H4 (cell line): Measurements from ENCODE around the gene SEC24C. TPM values are rescaled to one million over a fixed set of nuclear protein-coding genes. Genes with fewer than 3 reads are reported as not detected.
A peak's percentile ranks its signal among the peaks of the same experiment; 100 is the strongest.
"Not testable (repeated sequence)": the region's sequence is repeated elsewhere in the genome, so short reads cannot be mapped to it uniquely, and the experiment has no call there.

ENCODE experiments used
- DNase-seq: peaks from one replicate; pipeline ENCODE4 v3.0.0-alpha.2; 2015; ENCODE audit warnings: low spot score
- total RNA-seq: library from RNA; depleted of rRNA; stranded (reverse); fragments of >200 nt; shearing (Covaris generic); gene quantifications from 2 replicates; pipeline ENCODE4 v1.2.3, GENCODE V29; 2014

Gene SEC24C
- total RNA-seq, 1 experiment from 2014 or later, result 56.8 TPM

- peak; percentile 70 for DNase-seq
Observed at GRCh38 chr10:73772281-73773151, 28.3 kb downstream of the SEC24C start.

GRCh38 chr10:73773152-73773879 lies 29.1 kb downstream of the SEC24C start:
- no peak for DNase-seq

GRCh38 chr10:73774637-73775036 lies 30.5 kb downstream of the SEC24C start:
- DNase-seq, result no peak

- DNase-seq, result no peak
Observed at GRCh38 chr10:73779018-73779417, 34.8 kb downstream of the SEC24C start.

- no peak for DNase-seq
Observed at GRCh38 chr10:73779539-73780197, 35.5 kb downstream of the SEC24C start.

- no peak for DNase-seq
Observed at GRCh38 chr10:73780301-73780700, 36.1 kb downstream of the SEC24C start.

- DNase-seq, result no peak
Observed at GRCh38 chr10:73780966-73781365, 36.8 kb downstream of the SEC24C start.

GRCh38 chr10:73781548-73781878 lies 37.3 kb downstream of the SEC24C start:
- DNase-seq, result no peak

GRCh38 chr10:73781879-73782748 lies 37.9 kb downstream of the SEC24C start, which contains the start of gene CHCHD1:
Gene CHCHD1 (plus strand): TSS chr10:73782048. CDS start chr10:73782076, 28 bp downstream.
- peak; percentile 86 for DNase-seq

GRCh38 chr10:73782749-73783085 lies 38.5 kb downstream of the SEC24C start:
- no peak for DNase-seq

GRCh38 chr10:73785211-73785720 lies 41.1 kb downstream of the SEC24C start, which contains the start of gene ZSWIM8:
Gene ZSWIM8 (plus strand): TSS chr10:73785606. CDS start chr10:73785879, 273 bp downstream.
- DNase-seq, result peak; percentile 95

- no peak for DNase-seq
Observed at GRCh38 chr10:73785721-73786511, 41.7 kb downstream of the SEC24C start.

GRCh38 chr10:73786512-73786885 lies 42.3 kb downstream of the SEC24C start:
- no peak for DNase-seq

GRCh38 chr10:73787031-73787800 lies 43.0 kb downstream of the SEC24C start:
- not testable (repeated sequence) for DNase-seq

- no peak for DNase-seq
Observed at GRCh38 chr10:73788864-73789658, 44.9 kb downstream of the SEC24C start.

GRCh38 chr10:73789659-73790055 lies 45.5 kb downstream of the SEC24C start:
- no peak for DNase-seq

- DNase-seq, result no peak
Observed at GRCh38 chr10:73790886-73791625, 46.9 kb downstream of the SEC24C start.

GRCh38 chr10:73791871-73792400 lies 47.8 kb downstream of the SEC24C start:
- DNase-seq, result no peak
